ENCODE measurements around the gene ROR1. TPM values are rescaled to one million over a fixed set of nuclear protein-coding genes. Genes with fewer than 3 reads are reported as not detected.

ROR1 gene
- total and polyA plus RNA-seq, 10 of the 15 experiments (the other 5 are each of a cell fraction or from before 2014, with no cell fraction given) = 0.02 to 0.08 (median 0.05) TPM; not detected in 6

GRCh38 chr1:64179588-64179987 is 405.8 kb downstream of the ROR1 start:
- RAD21 ChIA-PET (ENCODE audit: unreplicated experiment) = no interaction called here
- intact Hi-C loops (cut with micrococcal nuclease; ENCODE audit: unreplicated experiment) = no loop called here

More at GRCh38 chr1:64179588-64179987, 405.8 kb downstream of the ROR1 start:
- CTCF ChIA-PET = no interaction called here
- POLR2A ChIA-PET = no interaction called here
- no peak for DNase-seq (ENCODE audit: low read depth, low spot score)
- Histone ChIP-seq H3K4me3 (no peak overlapping the region), H3K27me3 (replicated peaks in 1 of 2; ENCODE audit: control insufficient read depth in 2 of 2, insufficient read depth in 2 of 2, low read length in 1 of 2) (no peaks in the 10 kb centered on the region), H3K4me1 (ENCODE audit: control insufficient read depth, insufficient read depth, low read length) (no peaks in the 10 kb centered on the region), H2AFZ (ENCODE audit: control insufficient read depth, low read depth, low read length) (no peak overlapping the region), H4K20me1 (ENCODE audit: control insufficient read depth, insufficient read depth) (no peaks in the 10 kb centered on the region), H3K9me3 (replicated peaks; ENCODE audit: control insufficient read depth, insufficient read depth, low read length) (no peaks in the 10 kb centered on the region), H3K36me3 (ENCODE audit: control insufficient read depth in 2 of 2, insufficient read depth in 2 of 2, low read length in 1 of 2) (no peaks in the 10 kb centered on the region), H3K4me2 (ENCODE audit: control insufficient read depth, insufficient read depth) (no peak overlapping the region), H3K9ac (ENCODE audit: control insufficient read depth, insufficient read depth, low read length) (no peak overlapping the region), H3K79me2 (ENCODE audit: control insufficient read depth, insufficient read depth, low read length) (no peaks in the 10 kb centered on the region), H3K27ac (ENCODE audit: control insufficient read depth, insufficient read depth) (no peak overlapping the region)
- no peak for ATAC-seq
- FAIRE-seq = no peak
- BruUV-seq (replicated peaks) = no TSS peak
- TF ChIP-seq CREB1 (IDR thresholded peaks at IDR 0.05; ENCODE audit: low read depth) (no peak), ZNF687 (IDR thresholded peaks at IDR 0.05) (no peak), POU2F2 (IDR thresholded peaks at IDR 0.05; ENCODE audit: borderline replicate concordance, low read depth, low read length) (no peak), YBX1 (IDR thresholded peaks at IDR 0.05) (no peak), SMARCA5 (IDR thresholded peaks at IDR 0.05) (no peak), SREBF2 (IDR thresholded peaks at IDR 0.05; ENCODE audit: low read length) (no peak), YY1 (IDR thresholded peaks at IDR 0.05; ENCODE audit: low read depth, low read length) (no peak), CEBPZ (IDR thresholded peaks at IDR 0.05; ENCODE audit: low read depth, low read length) (no peak), TCF7 (IDR thresholded peaks at IDR 0.05; ENCODE audit: borderline replicate concordance) (no peak), CHD2 (IDR thresholded peaks at IDR 0.05; ENCODE audit: borderline replicate concordance, low read depth, low read length) (no peak), SIX5 (IDR thresholded peaks at IDR 0.05; ENCODE audit: low read depth, low read length, severe bottlenecking) (no peak)
- SMC1A ChIA-PET (ENCODE audit: uncharacterized antibody, unreplicated experiment) = no interaction called here
- in situ Hi-C loops (cut with MboI) = no loop called here
- 43% methylated on average over 4 of the region's 4 CpGs for WGBS (ENCODE audit: insufficient coverage, insufficient replicate concordance, low lambda C conversion rate, missing lambda C conversion rate)
